GM12878 (cell line): ENCODE results near the gene NAALADL1. TPM values are rescaled to one million over a fixed set of nuclear protein-coding genes. Genes with fewer than 3 reads are reported as not detected.
A peak's percentile ranks its signal among the peaks of the same experiment; 100 is the strongest.

Experiments
- ATAC-seq: fragments of 200-7000 bp; cut with Tn5 transposase; 3 replicates; pipeline ENCODE4 v1.9.1; 2020; ENCODE audit warnings: mild to moderate bottlenecking, moderate library complexity
- BruUV-seq: library from RNA; stranded (reverse); fragments of 400-500 nt; replicated peaks from 2 replicates; lab custom pipeline; 2021; lab: Mats Ljungman, UMichigan
- CTCF ChIA-PET: fragments of 300-600 bp; sonication (Branson Sonifier 250); formaldehyde crosslinking; extraction: SDS; loops from one replicate; lab custom pipeline; 2021; ENCODE audit warnings: inconsistent platforms; lab: Yijun Ruan, JAX
- POLR2A ChIA-PET: fragments of 350-600 bp; formaldehyde crosslinking; extraction: SDS; loops from one replicate; lab custom pipeline; 2021; ENCODE audit warnings: inconsistent platforms; lab: Charles Lee
- RAD21 ChIA-PET: fragments of 300-600 bp; sonication (Branson Sonifier 250); formaldehyde crosslinking; loops from one replicate; lab custom pipeline; 2023; ENCODE audit warnings: antibody characterized with exemption; ENCODE audit not compliant: unreplicated experiment; lab: Charles Lee
- SMC1A ChIA-PET: fragments of 300-600 bp; sonication (Branson Sonifier 250); formaldehyde crosslinking; loops from one replicate; lab custom pipeline; 2023; ENCODE audit not compliant: unreplicated experiment, uncharacterized antibody; lab: Charles Lee
- DNase-seq: peaks from one replicate; pipeline ENCODE4 v3.0.0-alpha.2; 2011; ENCODE audit warnings: low read depth, low spot score
- FAIRE-seq: peaks from 3 replicates; lab custom pipeline; 2011; peaks lifted over from hg19 to GRCh38; lab: Jason Lieb, UNC
- H2AFZ ChIP-seq: 2 replicates; pipeline ENCODE4 v1.6.0; 2011; ENCODE audit warnings: low read depth, low read length, control low read depth; ENCODE audit not compliant: control insufficient read depth
- H3K27ac ChIP-seq: 2 replicates; pipeline ENCODE4 v1.5.1; 2011; ENCODE audit warnings: control low read depth; ENCODE audit not compliant: control insufficient read depth, insufficient read depth
- H3K27me3 ChIP-seq, 2 experiments: replicated peaks in 1 of 2; 2 replicates each; pipeline versions ENCODE4 v1.6.0 to v1.6.1; 2011; ENCODE audit warnings: low read length in 1 of 2; ENCODE audit not compliant: control insufficient read depth in 2 of 2, insufficient read depth in 2 of 2
- H3K36me3 ChIP-seq, 2 experiments: 2 replicates each; pipeline ENCODE4 v1.5.1; 2011; ENCODE audit warnings: low read length in 1 of 2; ENCODE audit not compliant: control insufficient read depth in 2 of 2, insufficient read depth in 2 of 2
- H3K4me1 ChIP-seq: 2 replicates; pipeline ENCODE4 v1.6.1; 2011; ENCODE audit warnings: mild to moderate bottlenecking, low read length, moderate library complexity, mixed read lengths; ENCODE audit not compliant: control insufficient read depth, insufficient read depth
- H3K4me2 ChIP-seq: 2 replicates; pipeline ENCODE4 v1.6.0; 2011; ENCODE audit warnings: control low read depth; ENCODE audit not compliant: control insufficient read depth, insufficient read depth
- H3K4me3 ChIP-seq: fragments of 200-600 bp; sonication (generic); 2 replicates; pipeline ENCODE4 v1.5.1; 2016
- H3K79me2 ChIP-seq: 2 replicates; pipeline ENCODE4 v1.6.0; 2011; ENCODE audit warnings: low read length; ENCODE audit not compliant: control insufficient read depth, insufficient read depth
- H3K9ac ChIP-seq: 2 replicates; pipeline ENCODE4 v1.8.0; 2011; ENCODE audit warnings: low read length, control low read depth, mixed read lengths; ENCODE audit not compliant: control insufficient read depth, insufficient read depth
- H3K9me3 ChIP-seq: replicated peaks from 3 replicates; pipeline ENCODE4 v1.5.1; 2011; ENCODE audit warnings: mild to moderate bottlenecking, low read length; ENCODE audit not compliant: control insufficient read depth, insufficient read depth
- H4K20me1 ChIP-seq: 2 replicates; pipeline ENCODE4 v1.6.0; 2011; ENCODE audit not compliant: control insufficient read depth, insufficient read depth
- EED ChIP-seq: sonication (generic); IDR thresholded peaks from 2 replicates; pipeline ENCODE4 v1.6.1; 2016; ENCODE audit warnings: antibody characterized with exemption, low read depth
- EGR1 ChIP-seq, 2 experiments: IDR thresholded peaks; 1 replicate in 1 of 2; 2 replicates in 1 of 2; pipeline ENCODE4 v1.6.1; 2011 to 2012; ENCODE audit warnings: low read depth in 2 of 2, low read length in 2 of 2, borderline replicate concordance in 1 of 2, mild to moderate bottlenecking in 1 of 2, moderate library complexity in 1 of 2
- HCFC1 ChIP-seq: fragments of 150-350 bp; IDR thresholded peaks from 2 replicates; pipeline ENCODE4 v1.6.1; 2014; ENCODE audit warnings: low read length
- MYB ChIP-seq: fragments of 150-350 bp; IDR thresholded peaks from 2 replicates; pipeline ENCODE4 v1.6.1; 2014; ENCODE audit warnings: mild to moderate bottlenecking, low read depth, low read length, borderline replicate concordance
- MYC ChIP-seq: IDR thresholded peaks from 2 replicates; pipeline ENCODE4 v1.6.1; 2011; ENCODE audit warnings: mild to moderate bottlenecking, low read length, moderate library complexity, inconsistent platforms; ENCODE audit not compliant: insufficient read depth, insufficient replicate concordance, insufficient read length, severe bottlenecking
- NFIC ChIP-seq: IDR thresholded peaks from 2 replicates; pipeline ENCODE4 v1.6.1; 2012; ENCODE audit warnings: low read depth, mild to moderate bottlenecking, inconsistent platforms, low read length, moderate library complexity
- POLR2A ChIP-seq: IDR thresholded peaks from 2 replicates; pipeline ENCODE4 v1.6.1; 2011; ENCODE audit warnings: low read depth, mild to moderate bottlenecking, low read length
- RBBP5 ChIP-seq: fragments of 200-600 bp; sonication (generic); conservative IDR thresholded peaks from 2 replicates; pipeline ENCODE4 v1.6.1; 2016
- SUPT20H ChIP-seq: IDR thresholded peaks from 2 replicates; pipeline ENCODE4 v1.6.1; 2011; ENCODE audit warnings: low read depth, mild to moderate bottlenecking, low read length, moderate library complexity, borderline replicate concordance; ENCODE audit not compliant: control insufficient read depth
- YY1 ChIP-seq: IDR thresholded peaks from 2 replicates; pipeline ENCODE4 v1.6.1; 2011; ENCODE audit warnings: low read depth, mild to moderate bottlenecking, low read length
- ZBTB40 ChIP-seq: fragments of 450-650 bp; IDR thresholded peaks from 2 replicates; pipeline ENCODE4 v1.6.1; 2016; ENCODE audit warnings: mild to moderate bottlenecking, moderate library complexity, borderline replicate concordance
- ZNF384 ChIP-seq: IDR thresholded peaks from 2 replicates; pipeline ENCODE4 v1.6.1; 2012; ENCODE audit warnings: low read depth, mild to moderate bottlenecking, low read length, improper control_type of control experiment, borderline replicate concordance
- WGBS: methylation state at CpG from one replicate; pipeline ENCODE4 v1.1.6; 2016; ENCODE audit warnings: low lambda C conversion rate; ENCODE audit not compliant: insufficient replicate concordance, insufficient coverage; ENCODE audit errors: missing lambda C conversion rate; 5-methylcytosine and 5-hydroxymethylcytosine counted together
- in situ Hi-C: fragments of 300-500 bp; cut with MboI; formaldehyde crosslinking; loops from 9 replicates; pipeline ENCODE4 v1.14.3; 2018; ENCODE audit warnings: mixed read lengths
- intact Hi-C: fragments of 100-400 bp; cut with micrococcal nuclease; formaldehyde crosslinking; loops from one replicate; pipeline ENCODE4 v1.14.2; 2022; ENCODE audit not compliant: unreplicated experiment
- polyA plus RNA-seq, 11 experiments: library from polyadenylated mRNA; depleted of rRNA in 4 of 11; unstranded in 6 of 11; stranded (reverse) in 5 of 11; fragments of >200 nt; fragmentation: Nextera tagmentation in 4 of 11; fragmentation: Illumina TruSeq in 1 of 11; extraction: Ambion mirVana in 4 of 11; extraction: Trizol in 1 of 11; gene quantifications; 1 replicate in 1 of 11; 2 replicates in 10 of 11; pipeline versions ENCODE4 v1.2.1 to v1.2.3, GENCODE V29; 2011 to 2016; ENCODE audit warnings: inconsistent platforms in 2 of 11, missing spikeins in 2 of 11, low read depth in 1 of 11
- total RNA-seq, 4 experiments: library from RNA; depleted of rRNA in 3 of 4; stranded (reverse); fragments of >200 nt in 3 of 4; fragmentation: Illumina TruSeq in 1 of 4; extraction: Trizol in 1 of 4; gene quantifications; 2 replicates each; pipeline versions ENCODE4 v1.2.1 to v1.2.3, GENCODE V29; 2013 to 2021

NAALADL1 gene
- total and polyA plus RNA-seq, 10 of the 15 experiments (the other 5 are each of a cell fraction or from before 2014, with no cell fraction given), result 0.77 to 5.5 (median 1.5) TPM

GRCh38 chr11:65069217-65069616, 10.9 kb upstream of the NAALADL1 start:
- ChIA-PET CTCF (interaction anchor here (1.4 to 2.0 kb wide), 4 partner anchors 10 to 54 kb away, joined by 3 to 6 read pairs (median 5); partner anchors contain the start of gene SAC3D1), SMC1A (interaction anchor here (0.8 to 2.1 kb wide), 5 partner anchors 9 to 40 kb away, joined by 4 to 9 read pairs (median 5); partner anchors contain the start of gene SAC3D1)

GRCh38 chr11:65067446-65067845, 9.1 kb upstream of the NAALADL1 start:
- ChIA-PET CTCF (interaction anchor here (1.0 kb wide), 1 partner anchor 14 kb away, joined by 5 read pairs; no protein-coding TSS in a partner anchor), SMC1A (no interaction called here), RAD21 (no interaction called here), POLR2A (interaction anchor here (0.8 kb wide), 2 partner anchors 8 to 15 kb away, joined by 3 read pairs; no protein-coding TSS in a partner anchor)
- Histone ChIP-seq H3K36me3 (no peaks in the 10 kb centered on the region), H2AFZ (peak overlapping the region; percentile 61), H3K27me3 (no peaks in the 10 kb centered on the region), H3K27ac (peak overlapping the region; percentile 54), H3K4me1 (peaks cover 10% of the 10 kb centered on the region), H3K79me2 (no peaks in the 10 kb centered on the region), H3K4me3 (peak overlapping the region; percentile 24; the same call in 1 of the 2 replicates), H3K4me2 (peak overlapping the region; percentile 62), H4K20me1 (no peaks in the 10 kb centered on the region), H3K9ac (no peak overlapping the region), H3K9me3 (no peaks in the 10 kb centered on the region)
- 17% methylated on average over 10 of the region's 10 CpGs for WGBS
- DNase-seq, result no peak
- BruUV-seq, result no TSS peak
- ATAC-seq, result peak; percentile 81
- intact Hi-C loops, result no loop called here
- no peak for FAIRE-seq
- in situ Hi-C loops, result no loop called here
- TF ChIP-seq MYC, result no peak
- no peak for TF ChIP-seq HCFC1
- TF ChIP-seq SUPT20H, result no peak
- TF ChIP-seq EED, result peak; percentile 89
- TF ChIP-seq ZBTB40, result no peak
- 0 out of 3 replicates have a peak, but pooled peaks of 1 of the 2 experiments have one; percentile 8 for TF ChIP-seq EGR1 (IDR thresholded peaks at IDR 0.05; ENCODE audit: borderline replicate concordance in 1 of 2, low read depth in 2 of 2, low read length in 2 of 2)
- TF ChIP-seq MYB, result no peak
- no peak for TF ChIP-seq RBBP5
- no peak for TF ChIP-seq YY1
- no peak for TF ChIP-seq POLR2A

More at GRCh38 chr11:65069217-65069616, 10.9 kb upstream of the NAALADL1 start:
- no peak for ATAC-seq
- no peak for DNase-seq
- H3K27me3 ChIP-seq, result no peaks in the 10 kb centered on the region
- peaks cover 11% of the 10 kb centered on the region for H3K4me1 ChIP-seq
- H3K9ac ChIP-seq, result no peak overlapping the region
- TF ChIP-seq ZNF384 (peak; percentile 38; the same call in 1 of the 2 replicates), NFIC (no peak)
- intact Hi-C loops (no loop called here), in situ Hi-C loops (no loop called here)
- ChIA-PET POLR2A (interaction anchor here (0.6 to 2.3 kb wide), 8 partner anchors 9 to 169 kb away, joined by 3 to 9 read pairs (median 5); partner anchors contain the start of gene SAC3D1), RAD21 (interaction anchor here (0.9 kb wide), 1 partner anchor 10 kb away, joined by 3 read pairs; no protein-coding TSS in a partner anchor)
- H2AFZ ChIP-seq, result no peak overlapping the region
- no peaks in the 10 kb centered on the region for H3K36me3 ChIP-seq
- no peak overlapping the region for H3K27ac ChIP-seq
- no peaks in the 10 kb centered on the region for H3K79me2 ChIP-seq
- no peak overlapping the region for H3K4me3 ChIP-seq
- H4K20me1 ChIP-seq, result no peaks in the 10 kb centered on the region
- no peaks in the 10 kb centered on the region for H3K9me3 ChIP-seq
- BruUV-seq, result no TSS peak
- H3K4me2 ChIP-seq, result no peak overlapping the region
- no peak for FAIRE-seq
- 17% methylated on average over 8 of the region's 9 CpGs for WGBS
